Thyroid gland (tissue), 4 donors: Measurements from ENCODE around the gene LILRA2. TPM values are rescaled to one million over a fixed set of nuclear protein-coding genes. Genes with fewer than 3 reads are reported as not detected.
"Not testable (repeated sequence)": the region's sequence is repeated elsewhere in the genome, so short reads cannot be mapped to it uniquely, and the experiment has no call there.

Experiments used
- DNase-seq, 2 donors: peaks; one replicate each; pipeline ENCODE4 v3.0.0-alpha.2; 2019
- H3K27ac ChIP-seq, 3 donors: fragments of 200-600 bp; sonication (generic); 1 replicate in 2 of 3; 2 replicates in 1 of 3; pipeline ENCODE4 v1.5.1; 2016 to 2019; ENCODE audit warnings: mild to moderate bottlenecking in 1 of 3, moderate library complexity in 1 of 3
- H3K27me3 ChIP-seq: fragments of 200-600 bp; sonication (generic); one replicate; pipeline ENCODE4 v1.5.1; 2019
- H3K36me3 ChIP-seq, 2 donors: fragments of 200-600 bp; sonication (generic); one replicate each; pipeline ENCODE4 v1.5.1; 2016 to 2019
- H3K4me1 ChIP-seq, 2 donors: fragments of 200-600 bp; sonication (generic); one replicate each; pipeline ENCODE4 v1.5.1; 2017 to 2019
- H3K4me3 ChIP-seq, 3 donors: fragments of 200-600 bp; sonication (generic); replicated peaks in 1 of 3; 1 replicate in 2 of 3; 2 replicates in 1 of 3; pipeline ENCODE4 v1.5.1; 2016; ENCODE audit warnings: mild to moderate bottlenecking in 1 of 3
- H3K9me3 ChIP-seq: fragments of 200-600 bp; sonication (generic); one replicate; pipeline ENCODE4 v1.5.1; 2017
- POLR2A ChIP-seq, 2 donors: fragments of 450-650 bp; IDR thresholded peaks; one replicate each; pipeline ENCODE4 v1.6.1; 2017; ENCODE audit warnings: antibody characterized with exemption in 2 of 2, mild to moderate bottlenecking in 2 of 2, moderate library complexity in 1 of 2
- WGBS, 2 donors: methylation state at CpG; one replicate each; pipeline ENCODE4 v1.1.5; 2017; 5-methylcytosine and 5-hydroxymethylcytosine counted together
- intact Hi-C: fragments of 100-400 bp; cut with DNase I; formaldehyde crosslinking; loops from one replicate; pipeline ENCODE4 v1.15.1; 2023
- total RNA-seq, 4 donors: library from RNA; depleted of rRNA; stranded (reverse); fragments of >200 nt; gene quantifications; one replicate each; pipeline ENCODE4 v1.2.3, GENCODE V29; 2016
- TF ChIP-seq, protein P1 (sequence below), 6 experiments: fragments of 200-600 bp in 3 of 6; fragments of 450-650 bp in 3 of 6; sonication (generic) in 3 of 6; IDR thresholded peaks; one replicate each; pipeline ENCODE4 v1.5.1; 2016 to 2019; ENCODE audit warnings: antibody characterized with exemption in 6 of 6, mild to moderate bottlenecking in 2 of 6, inconsistent platforms in 1 of 6, moderate library complexity in 1 of 6

The LILRA2 gene
- total RNA-seq, 4 donors from 2014 or later = 0.24 to 1.4 (median 0.83) TPM

DNA sequence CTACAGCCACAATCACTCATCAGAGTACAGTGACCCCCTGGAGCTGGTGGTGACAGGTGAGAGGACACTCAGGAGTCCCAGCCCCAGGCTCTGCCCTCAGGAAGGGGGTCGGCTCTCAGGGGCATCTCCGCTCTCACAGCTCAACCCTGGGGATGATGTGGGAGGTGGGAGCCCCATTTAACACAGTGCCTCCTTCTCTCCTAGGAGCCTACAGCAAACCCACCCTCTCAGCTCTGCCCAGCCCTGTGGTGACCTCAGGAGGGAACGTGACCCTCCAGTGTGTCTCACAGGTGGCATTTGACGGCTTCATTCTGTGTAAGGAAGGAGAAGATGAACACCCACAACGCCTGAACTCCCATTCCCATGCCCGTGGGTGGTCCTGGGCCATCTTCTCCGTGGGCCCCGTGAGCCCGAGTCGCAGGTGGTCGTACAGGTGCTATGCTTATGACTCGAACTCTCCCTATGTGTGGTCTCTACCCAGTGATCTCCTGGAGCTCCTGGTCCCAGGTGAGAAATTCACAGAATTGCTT is 1.0 kb downstream of the LILRA2 start:
- intact Hi-C loops = no loop called here
- 71 to 85% methylated on average over 12 of the region's 12 CpGs for WGBS, 2 donors
- Histone ChIP-seq H3K27ac (no peak overlapping the region), H3K4me3 (no peak overlapping the region), H3K36me3 (no peaks in the 10 kb centered on the region), H3K27me3 (no peaks in the 10 kb centered on the region), H3K4me1 (no peaks in the 10 kb centered on the region), H3K9me3 (no peaks in the 10 kb centered on the region)
- no peak for DNase-seq
- TF ChIP-seq POLR2A (IDR thresholded peaks at IDR 0.05) = no peak
- TF ChIP-seq, protein P1, sequence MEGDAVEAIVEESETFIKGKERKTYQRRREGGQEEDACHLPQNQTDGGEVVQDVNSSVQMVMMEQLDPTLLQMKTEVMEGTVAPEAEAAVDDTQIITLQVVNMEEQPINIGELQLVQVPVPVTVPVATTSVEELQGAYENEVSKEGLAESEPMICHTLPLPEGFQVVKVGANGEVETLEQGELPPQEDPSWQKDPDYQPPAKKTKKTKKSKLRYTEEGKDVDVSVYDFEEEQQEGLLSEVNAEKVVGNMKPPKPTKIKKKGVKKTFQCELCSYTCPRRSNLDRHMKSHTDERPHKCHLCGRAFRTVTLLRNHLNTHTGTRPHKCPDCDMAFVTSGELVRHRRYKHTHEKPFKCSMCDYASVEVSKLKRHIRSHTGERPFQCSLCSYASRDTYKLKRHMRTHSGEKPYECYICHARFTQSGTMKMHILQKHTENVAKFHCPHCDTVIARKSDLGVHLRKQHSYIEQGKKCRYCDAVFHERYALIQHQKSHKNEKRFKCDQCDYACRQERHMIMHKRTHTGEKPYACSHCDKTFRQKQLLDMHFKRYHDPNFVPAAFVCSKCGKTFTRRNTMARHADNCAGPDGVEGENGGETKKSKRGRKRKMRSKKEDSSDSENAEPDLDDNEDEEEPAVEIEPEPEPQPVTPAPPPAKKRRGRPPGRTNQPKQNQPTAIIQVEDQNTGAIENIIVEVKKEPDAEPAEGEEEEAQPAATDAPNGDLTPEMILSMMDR (IDR thresholded peaks at IDR 0.05) = no peak

DNA sequence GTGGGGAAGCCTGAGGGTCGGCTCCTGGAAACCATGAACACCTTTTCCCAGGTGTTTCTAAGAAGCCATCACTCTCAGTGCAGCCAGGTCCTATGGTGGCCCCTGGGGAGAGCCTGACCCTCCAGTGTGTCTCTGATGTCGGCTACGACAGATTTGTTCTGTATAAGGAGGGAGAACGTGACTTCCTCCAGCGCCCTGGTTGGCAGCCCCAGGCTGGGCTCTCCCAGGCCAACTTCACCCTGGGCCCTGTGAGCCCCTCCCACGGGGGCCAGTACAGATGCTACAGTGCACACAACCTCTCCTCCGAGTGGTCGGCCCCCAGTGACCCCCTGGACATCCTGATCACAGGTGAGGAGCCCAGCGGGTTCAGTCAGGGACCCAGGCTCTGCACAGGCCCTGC is 1.6 kb downstream of the LILRA2 start:
- H3K27me3 ChIP-seq, intact Hi-C loops, H3K4me3 ChIP-seq, H3K36me3 ChIP-seq, DNase-seq, H3K9me3 ChIP-seq, H3K27ac ChIP-seq, H3K4me1 ChIP-seq: not testable (repeated sequence)
- WGBS, 2 donors = 72 to 74% methylated on average over 5 to 9 of the region's 9 CpGs

DNA sequence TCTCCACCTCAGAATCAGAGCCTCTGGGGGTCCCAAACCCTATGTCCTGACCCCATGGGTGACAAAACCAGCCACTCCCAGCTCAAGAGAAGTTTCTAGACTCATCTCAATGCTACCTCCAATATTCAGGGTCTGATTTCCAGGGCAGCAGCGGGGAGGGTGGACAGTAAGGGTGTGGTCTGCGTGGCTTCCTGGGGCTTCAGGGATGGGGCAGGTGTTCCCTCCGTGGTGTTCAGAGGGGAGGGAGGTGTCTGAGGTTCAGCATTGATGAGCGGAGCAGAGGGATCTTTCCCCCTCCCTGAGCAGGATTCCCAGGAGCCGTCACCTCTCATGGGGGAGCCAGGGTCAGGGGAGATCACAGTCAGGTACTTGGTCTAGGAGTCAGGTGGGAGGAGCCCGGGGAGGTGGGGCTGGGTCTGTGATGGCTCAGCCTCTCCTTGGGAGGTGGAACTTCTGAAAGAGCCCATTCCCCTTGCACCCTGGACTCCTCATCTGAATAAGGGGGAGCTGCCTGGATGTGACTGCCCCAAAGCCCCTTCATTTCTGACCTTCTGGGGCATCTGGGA is 2.9 kb downstream of the LILRA2 start:
- no peak for TF ChIP-seq POLR2A (IDR thresholded peaks at IDR 0.05)
- TF ChIP-seq, protein P1 (IDR thresholded peaks at IDR 0.05) = no peak
- no peak overlapping the region for H3K27ac ChIP-seq
- WGBS, 2 donors = 66 to 79% methylated on average over 4 to 6 of the region's 6 CpGs
- no peaks in the 10 kb centered on the region for H3K36me3 ChIP-seq
- H3K4me3 ChIP-seq = no peak overlapping the region
- no peak for DNase-seq
- intact Hi-C loops = no loop called here
- H3K9me3 ChIP-seq = no peaks in the 10 kb centered on the region
- no peaks in the 10 kb centered on the region for H3K27me3 ChIP-seq
- H3K4me1 ChIP-seq = no peaks in the 10 kb centered on the region

DNA sequence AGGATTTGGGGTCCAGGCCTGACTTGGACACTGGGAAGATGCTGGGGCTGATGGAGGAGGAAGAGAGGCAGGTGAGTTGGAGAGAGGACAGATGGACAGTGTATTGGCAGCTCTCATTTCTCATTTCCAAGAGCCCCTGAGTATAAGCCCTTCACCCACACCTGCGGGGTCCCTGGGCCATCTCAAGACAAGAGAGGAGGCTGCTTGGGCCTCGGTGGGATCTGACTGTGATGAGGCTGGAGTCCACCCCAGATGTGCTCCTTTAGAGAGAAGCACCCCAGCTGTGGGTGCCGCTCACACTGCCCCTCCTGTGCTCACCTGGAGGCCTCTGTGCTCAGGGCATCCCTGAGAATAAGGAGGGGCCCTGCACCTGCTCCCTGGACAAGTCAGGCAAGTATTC is 3.7 kb downstream of the LILRA2 start:
- Histone ChIP-seq H3K27me3 (no peaks in the 10 kb centered on the region), H3K27ac (no peak overlapping the region), H3K4me1 (no peaks in the 10 kb centered on the region), H3K4me3 (no peak overlapping the region), H3K36me3 (no peaks in the 10 kb centered on the region), H3K9me3 (no peaks in the 10 kb centered on the region)
- no peak for TF ChIP-seq POLR2A (IDR thresholded peaks at IDR 0.05)
- TF ChIP-seq, protein P1 (IDR thresholded peaks at IDR 0.05) = no peak
- no peak for DNase-seq
- 73 to 81% methylated on average over 3 of the region's 3 CpGs for WGBS, 2 donors
- intact Hi-C loops = no loop called here

DNA sequence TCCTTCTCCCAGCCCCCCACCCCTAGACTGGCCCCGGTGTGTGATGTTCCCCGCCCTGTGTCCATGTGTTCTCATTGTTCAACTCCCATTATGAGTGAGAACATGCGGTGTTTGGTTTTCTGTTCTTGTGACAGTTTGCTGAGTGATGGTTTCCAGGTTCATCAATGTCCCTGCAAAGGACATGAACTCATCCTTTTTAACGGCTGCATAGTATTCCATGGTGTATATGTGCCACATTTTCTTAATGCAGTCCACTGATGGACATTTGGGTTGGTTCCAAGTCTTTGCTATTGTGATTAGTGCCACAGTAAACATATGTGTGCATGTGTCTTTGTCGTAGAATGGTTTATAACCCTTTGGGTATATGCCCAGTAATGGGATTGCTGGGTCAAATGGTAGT is 4.7 kb downstream of the LILRA2 start:
- H3K27me3 ChIP-seq, H3K9me3 ChIP-seq, intact Hi-C loops, H3K27ac ChIP-seq, H3K4me1 ChIP-seq, H3K36me3 ChIP-seq, H3K4me3 ChIP-seq, DNase-seq: not testable (repeated sequence)
- WGBS, 2 donors = 78 to 85% methylated on average over 5 of the region's 5 CpGs

DNA sequence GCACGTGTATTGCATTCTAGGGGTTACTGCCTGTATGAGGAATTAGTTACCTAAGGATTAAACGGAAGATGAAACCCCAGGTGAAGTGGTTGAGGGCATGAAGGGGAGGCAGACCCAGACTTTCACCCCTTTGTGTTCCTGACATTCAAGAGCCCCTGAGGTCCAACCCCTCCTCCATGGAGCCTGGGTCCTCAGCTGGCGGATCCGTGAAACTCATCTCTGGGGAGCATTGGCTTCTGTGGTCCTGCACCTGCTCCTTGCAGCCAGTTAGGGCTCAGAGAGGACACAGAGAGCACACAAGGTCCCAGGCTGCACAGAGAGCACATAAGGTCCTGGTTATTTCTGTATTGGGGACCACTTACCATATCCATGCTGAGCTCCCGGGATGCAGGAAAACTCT is 12.8 kb downstream of the LILRA2 start:
- 65 to 80% methylated on average over 5 of the region's 5 CpGs for WGBS, 2 donors
- TF ChIP-seq POLR2A (IDR thresholded peaks at IDR 0.05) = no peak
- H3K27me3 ChIP-seq = no peaks in the 10 kb centered on the region

More for the DNA sequence above, 12.8 kb downstream of the LILRA2 start:
- H3K4me3 ChIP-seq = no peak overlapping the region
- H3K4me1 ChIP-seq = no peaks in the 10 kb centered on the region
- intact Hi-C loops = loop anchor here (5.0 kb wide), 1 partner anchor 304 kb away; the partner anchor contains the start of gene LILRB2
- no peak overlapping the region for H3K27ac ChIP-seq
- no peaks in the 10 kb centered on the region for H3K9me3 ChIP-seq
- no peak for DNase-seq
- H3K36me3 ChIP-seq = no peaks in the 10 kb centered on the region
